Epidermal melanocyte (primary cell): Measurements from ENCODE around the gene CCL4.
"Not testable (repeated sequence)": the region's sequence is repeated elsewhere in the genome, so short reads cannot be mapped to it uniquely, and the experiment has no call there.

Source experiments
- DNase-seq: peaks from one replicate; pipeline ENCODE4 v3.0.0; 2011; ENCODE audit warnings: low spot score; ENCODE audit not compliant: insufficient read length

Gene CCL4

DNA sequence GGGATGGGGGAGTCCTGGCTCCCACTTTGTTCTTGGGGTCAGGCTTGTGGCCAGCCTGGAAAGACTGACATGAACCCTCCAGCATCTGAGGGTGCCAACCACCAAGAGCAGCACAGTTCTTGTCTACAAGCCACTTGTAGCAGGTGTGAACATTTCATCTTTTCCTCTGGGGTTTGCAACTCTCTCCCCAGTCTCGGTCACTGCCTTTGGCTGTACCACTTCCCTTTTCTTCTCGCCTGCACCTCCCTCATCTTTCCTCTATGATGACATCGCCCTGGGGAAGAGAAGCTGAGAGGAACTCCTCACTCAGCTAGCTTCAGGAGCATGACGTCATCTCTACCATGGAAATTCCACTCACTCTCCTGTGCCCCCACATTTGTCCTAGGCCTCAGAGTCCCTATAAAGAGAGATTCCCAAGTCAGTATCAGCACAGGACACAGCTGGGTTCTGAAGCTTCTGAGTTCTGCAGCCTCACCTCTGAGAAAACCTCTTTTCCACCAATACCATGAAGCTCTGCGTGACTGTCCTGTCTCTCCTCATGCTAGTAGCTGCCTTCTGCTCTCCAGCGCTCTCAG, at the start of gene CCL4:
TSS of gene CCL4 (plus strand) at position 427 of the 575 bp plus-strand sequence. CDS start at position 506, 79 bp downstream.
- not testable (repeated sequence) for DNase-seq

DNA sequence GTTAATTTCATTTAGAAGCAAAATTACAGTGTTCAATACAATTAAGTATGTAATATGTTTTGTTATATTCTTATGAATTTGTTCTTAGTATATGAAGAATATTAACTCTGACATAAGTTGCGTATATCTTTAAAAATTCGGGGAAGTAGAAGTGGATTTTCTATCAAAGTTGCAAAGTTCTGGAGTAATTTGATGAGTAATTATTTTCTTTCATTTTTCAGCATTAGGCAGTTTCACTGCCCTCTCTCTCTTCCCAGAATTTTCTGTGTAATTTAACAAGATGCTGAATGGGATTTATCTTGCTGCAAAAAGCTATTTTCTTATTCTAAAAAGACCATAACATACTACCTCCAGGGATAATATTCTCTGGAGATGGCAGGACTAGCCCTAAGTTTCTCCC, 48.5 kb upstream of the CCL4 start:
- no peak for DNase-seq

GRCh38 chr17:36055921-36056520, 47.6 kb upstream of the CCL4 start:
- DNase-seq = no peak

- no peak for DNase-seq
These were observed 45.7 kb upstream of the CCL4 start for GRCh38 chr17:36057911-36058310.

- DNase-seq = no peak
These were observed 44.2 kb upstream of the CCL4 start for GRCh38 chr17:36059406-36059805.

DNA sequence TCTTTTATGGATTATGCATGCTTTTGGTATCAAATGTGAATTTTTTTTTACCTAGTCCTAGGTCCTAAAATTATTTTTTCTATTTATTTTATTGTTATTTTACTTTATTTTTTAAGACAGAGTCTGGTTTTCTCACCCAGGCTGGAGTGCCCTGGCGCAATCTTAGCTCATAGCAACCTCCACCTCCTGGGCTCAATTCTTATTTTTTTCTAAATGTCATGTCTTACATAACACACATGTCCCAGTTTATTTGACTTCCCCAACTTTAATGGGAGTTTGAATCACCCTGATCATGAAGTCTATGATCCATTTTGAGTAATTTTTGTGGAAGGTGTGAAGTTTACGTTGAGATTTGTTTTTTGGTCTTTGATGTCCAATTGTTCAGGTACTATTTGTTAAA, 42.8 kb upstream of the CCL4 start:
- DNase-seq = no peak

DNA sequence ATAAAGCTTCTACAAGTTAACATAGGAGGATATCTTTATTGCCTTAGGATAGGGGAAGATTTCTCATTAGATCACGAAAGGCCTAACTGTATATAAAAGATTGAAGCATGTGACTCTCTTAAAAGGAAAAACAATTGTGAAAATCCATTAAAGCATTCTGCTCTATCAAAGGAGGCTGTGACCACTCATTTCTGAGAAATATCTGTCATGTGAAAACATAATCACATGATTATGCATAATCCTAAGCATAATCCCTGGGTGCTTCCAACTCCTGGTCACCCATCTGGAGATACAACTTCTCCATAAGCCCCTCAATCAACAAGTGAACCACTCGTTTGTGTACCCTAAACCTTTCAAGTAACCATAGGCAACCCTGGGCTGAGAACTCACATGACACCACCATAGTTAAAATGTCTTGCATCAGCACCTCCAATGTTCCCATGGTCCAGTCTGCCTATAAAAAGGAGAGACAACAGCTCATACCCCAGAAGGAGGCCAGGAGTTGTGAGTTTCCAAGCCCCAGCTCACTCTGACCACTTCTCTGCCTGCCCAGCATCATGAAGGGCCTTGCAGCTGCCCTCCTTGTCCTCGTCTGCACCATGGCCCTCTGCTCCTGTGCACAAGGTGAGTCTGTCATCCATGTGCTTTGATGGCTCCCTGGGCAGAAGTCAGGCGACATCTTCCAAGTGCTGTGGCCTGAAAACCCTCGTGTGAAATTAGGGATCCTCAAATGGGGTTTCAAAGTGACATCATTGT, 39.7 kb upstream of the CCL4 start, which contains the start of gene CCL18:
TSS of gene CCL18 (plus strand) at position 487 of the 756 bp plus-strand sequence. CDS start at position 558, 71 bp downstream.
- no peak for DNase-seq

DNA sequence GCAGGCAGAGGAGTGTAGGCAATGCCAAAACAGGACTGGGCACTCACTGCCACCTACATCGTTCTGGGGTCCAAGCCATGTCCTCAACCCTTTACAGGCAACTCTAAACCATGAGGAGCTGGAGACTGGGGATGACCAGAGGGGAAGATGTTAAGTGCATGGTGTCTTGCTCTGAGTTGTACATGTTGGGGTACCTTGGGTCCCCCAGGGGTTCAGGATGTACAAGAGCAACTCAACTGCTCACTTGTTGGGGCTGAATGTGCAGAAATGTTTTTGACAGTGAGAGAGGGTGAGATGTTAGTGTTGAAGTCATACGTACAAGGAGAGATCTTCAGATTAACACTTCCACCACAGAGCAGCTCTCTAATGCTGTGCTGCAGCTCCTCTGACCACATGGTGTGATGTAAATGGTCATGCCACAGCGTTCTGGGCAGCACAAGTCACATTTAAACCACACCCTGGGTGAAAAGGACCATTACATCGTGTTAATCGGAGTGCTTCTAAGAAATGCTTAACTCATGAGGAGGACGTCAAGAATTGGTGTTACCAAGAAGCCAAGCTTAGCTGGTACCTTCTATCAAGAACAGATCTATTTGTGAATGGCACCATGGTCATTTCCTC, 37.2 kb upstream of the CCL4 start:
- DNase-seq = no peak

GRCh38 chr17:36068524-36068923, 35.1 kb upstream of the CCL4 start:
- DNase-seq = no peak

- DNase-seq = no peak
These were observed 34.5 kb upstream of the CCL4 start for GRCh38 chr17:36069136-36069535.

- no peak for DNase-seq
These were observed 33.2 kb upstream of the CCL4 start for GRCh38 chr17:36070427-36070826.

GRCh38 chr17:36071751-36072150, 31.9 kb upstream of the CCL4 start:
- DNase-seq = no peak

DNA sequence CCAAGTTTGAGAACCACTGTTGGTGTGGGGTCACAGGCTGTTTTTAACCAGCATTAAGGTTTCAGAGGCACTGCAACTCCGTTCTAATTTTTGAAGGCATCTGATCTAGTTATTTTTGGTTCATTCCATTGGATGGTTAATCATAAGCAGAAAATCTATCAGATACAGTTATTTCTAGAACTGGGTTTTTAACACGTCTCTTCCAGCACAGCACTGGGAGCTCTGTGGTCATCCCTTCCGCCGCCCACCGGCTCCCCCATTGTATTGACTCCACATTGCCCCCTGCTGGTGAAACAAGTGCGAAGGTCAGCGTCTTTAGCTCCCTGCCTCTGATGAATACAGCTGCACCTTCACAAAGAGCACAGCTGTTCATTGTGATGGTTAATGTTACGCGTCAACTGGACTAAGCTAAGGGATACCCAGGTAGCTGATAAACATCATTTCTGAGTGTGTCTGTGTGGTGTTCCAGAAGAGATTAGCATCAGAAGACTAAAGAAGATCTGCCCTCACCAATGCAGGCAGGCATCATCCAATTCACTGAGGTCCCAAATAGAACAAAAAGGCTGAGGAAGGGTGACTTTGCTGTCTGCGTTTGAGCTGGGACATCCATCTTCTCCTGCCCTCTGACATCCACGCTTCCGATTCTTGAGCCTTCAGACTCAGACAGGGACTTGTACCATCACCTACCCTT, 31.1 kb upstream of the CCL4 start:
- peak; percentile 30 for DNase-seq

GRCh38 chr17:36074365-36074764, 29.3 kb upstream of the CCL4 start:
- DNase-seq = no peak

GRCh38 chr17:36081681-36082471, 21.8 kb upstream of the CCL4 start:
- not testable (repeated sequence) for DNase-seq

DNA sequence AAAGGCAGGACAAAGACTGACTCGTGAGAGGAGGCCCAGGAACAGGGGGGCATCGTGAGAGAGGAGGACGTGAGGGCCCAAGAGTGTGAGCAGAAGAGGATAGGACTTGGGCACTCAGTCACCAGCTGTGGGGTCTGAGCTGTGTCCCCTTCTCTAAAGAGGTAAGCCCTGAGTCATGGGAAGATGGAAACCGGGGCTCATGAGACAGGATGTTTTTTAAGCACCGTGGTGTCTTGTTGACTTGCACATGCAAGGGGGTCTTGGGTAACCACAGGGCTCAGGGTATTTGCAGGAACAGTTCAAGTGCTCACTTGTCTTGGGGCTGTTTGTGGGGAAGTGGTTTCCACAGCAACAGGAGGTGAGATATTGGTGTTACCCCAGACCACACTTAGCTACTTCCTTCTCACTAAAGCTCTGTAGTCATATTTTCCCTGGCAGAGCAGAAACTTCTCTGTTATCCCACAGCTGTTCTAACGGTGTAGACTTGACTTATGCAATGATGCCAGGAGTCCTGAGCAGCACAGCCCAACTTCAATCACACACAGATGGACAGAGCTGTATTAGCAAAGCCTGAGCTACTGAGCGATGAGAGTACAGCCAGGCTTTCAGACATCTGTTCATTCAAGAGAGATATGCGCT, 21.0 kb upstream of the CCL4 start:
- DNase-seq = not testable (repeated sequence)

GRCh38 chr17:36083691-36084090, 19.9 kb upstream of the CCL4 start:
- DNase-seq = not testable (repeated sequence)

GRCh38 chr17:36085765-36086164, 17.9 kb upstream of the CCL4 start:
- DNase-seq = no peak

DNA sequence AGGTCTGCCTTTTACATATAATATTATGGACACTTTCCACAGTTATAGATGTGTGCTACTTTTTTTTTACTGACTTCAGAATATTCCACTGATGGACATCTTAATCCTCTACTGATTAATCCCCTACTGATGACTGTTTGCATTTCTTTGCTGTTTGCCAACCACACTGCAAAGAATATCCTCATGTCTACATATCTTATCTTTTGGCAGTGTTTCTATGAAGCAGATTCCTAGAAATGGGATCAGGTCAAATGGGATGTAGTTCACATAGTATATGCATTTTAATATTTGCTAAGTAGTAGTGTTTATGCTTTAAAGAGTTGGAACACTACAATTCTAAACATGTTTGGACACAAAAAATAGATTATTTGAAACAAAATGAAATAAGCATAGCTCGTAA, 16.8 kb upstream of the CCL4 start:
- DNase-seq = no peak

DNA sequence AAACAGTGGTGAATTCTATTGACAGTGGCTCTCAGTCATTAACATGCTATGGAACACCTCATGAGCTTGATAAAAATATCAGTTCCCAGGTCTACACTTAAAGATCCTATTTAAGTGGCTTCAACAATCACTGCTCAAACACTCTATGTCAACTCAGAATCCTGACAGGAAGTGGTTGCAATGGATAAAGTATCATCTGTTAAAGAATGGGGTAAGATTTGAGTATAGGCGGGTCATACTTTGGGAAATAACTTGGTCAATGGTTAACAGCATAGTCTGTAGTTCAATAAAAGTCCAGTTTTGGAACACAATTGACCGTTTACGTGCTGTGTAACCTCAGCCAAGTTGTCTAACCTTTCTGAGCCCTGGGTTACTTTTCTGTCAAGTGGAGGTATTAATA, 16.2 kb upstream of the CCL4 start:
- DNase-seq = not testable (repeated sequence)
